Kidney glomerular epithelial cell (primary cell): ENCODE data around the gene OR13J1.

ENCODE experiments used
- DNase-seq: peaks from one replicate; lab custom pipeline; 2025; lab: John Stamatoyannopoulos, UW

The OR13J1 gene

GRCh38 chr9:35858458-35858857 lies 11.7 kb downstream of the OR13J1 start:
- no peak for DNase-seq

- DNase-seq: no peak
Observed at GRCh38 chr9:35856882-35857281, 13.3 kb downstream of the OR13J1 start.

GRCh38 chr9:35856206-35856605 lies 14.0 kb downstream of the OR13J1 start:
- no peak for DNase-seq

- DNase-seq: no peak
Observed at GRCh38 chr9:35854091-35854762, 16.0 kb downstream of the OR13J1 start.

- no peak for DNase-seq
Observed at GRCh38 chr9:35852876-35853865, 17.0 kb downstream of the OR13J1 start.

- DNase-seq: no peak
Observed at GRCh38 chr9:35852267-35852815, 17.9 kb downstream of the OR13J1 start.

- DNase-seq: peak; percentile 47
Observed at GRCh38 chr9:35847792-35848572, 22.2 kb downstream of the OR13J1 start.

- DNase-seq: no peak
Observed at GRCh38 chr9:35845824-35846771, 24.1 kb downstream of the OR13J1 start.

GRCh38 chr9:35844628-35845270 lies 25.5 kb downstream of the OR13J1 start:
- peak; percentile 29 for DNase-seq

GRCh38 chr9:35842795-35843194 lies 27.4 kb downstream of the OR13J1 start:
- no peak for DNase-seq

- DNase-seq: no peak
Observed at GRCh38 chr9:35842020-35842745, 28.0 kb downstream of the OR13J1 start.

- DNase-seq: no peak
Observed at GRCh38 chr9:35841645-35841900, 28.6 kb downstream of the OR13J1 start.

GRCh38 chr9:35840881-35841644 lies 29.1 kb downstream of the OR13J1 start:
- no peak for DNase-seq

- no peak for DNase-seq
Observed at GRCh38 chr9:35839926-35840325, 30.3 kb downstream of the OR13J1 start.

GRCh38 chr9:35836595-35836994 lies 33.6 kb downstream of the OR13J1 start:
- DNase-seq: no peak

- no peak for DNase-seq
Observed at GRCh38 chr9:35835766-35836165, 34.4 kb downstream of the OR13J1 start.

- no peak for DNase-seq
Observed at GRCh38 chr9:35835216-35835632, 35.0 kb downstream of the OR13J1 start.

GRCh38 chr9:35834260-35835215 lies 35.7 kb downstream of the OR13J1 start:
- no peak for DNase-seq
